ENCODE measurements around the gene PON1.

The PON1 gene

GRCh38 chr7:95253986-95254385, 70.3 kb downstream of the PON1 start:
- DNase-seq (ENCODE audit: low spot score) = no peak

- DNase-seq (ENCODE audit: low spot score) = no peak
These were observed 72.4 kb downstream of the PON1 start for GRCh38 chr7:95251966-95252365.

DNA sequence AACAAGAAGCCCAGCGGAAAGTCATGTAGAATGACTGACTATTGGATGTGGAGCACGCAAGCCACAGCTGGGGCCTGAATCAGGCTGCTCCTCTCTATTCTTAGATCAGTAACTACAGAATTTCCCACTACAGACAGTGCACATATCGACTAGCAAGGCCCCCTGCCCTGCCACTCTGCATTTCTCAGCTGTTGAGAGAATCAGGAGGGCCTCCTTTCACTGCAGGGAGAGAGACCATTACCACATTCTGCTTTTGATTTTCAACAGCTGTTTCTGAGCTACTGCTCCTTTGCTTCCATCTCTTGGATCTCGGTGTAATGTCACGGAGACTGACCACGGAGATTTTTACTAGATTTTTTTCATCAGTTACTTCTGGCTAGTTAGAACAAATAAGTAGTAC, 73.8 kb downstream of the PON1 start:
- DNase-seq (ENCODE audit: low spot score) = no peak

All from hematopoietic multipotent progenitor cell treated with erythropoietin and hydrocortisone succinate and interleukin-3 and kit ligand, for 15 days (in vitro differentiated cells).